Calu3 (cell line): ENCODE measurements around the gene TEC. TPM values are rescaled to one million over a fixed set of nuclear protein-coding genes. Genes with fewer than 3 reads are reported as not detected.
A peak's percentile ranks its signal among the peaks of the same experiment; 100 is the strongest.

ENCODE experiments used
- BruUV-seq: library from RNA; stranded (reverse); fragments of 400-500 nt; replicated peaks from 2 replicates; lab custom pipeline; 2021; lab: Mats Ljungman, UMichigan
- CTCF ChIA-PET: fragments of 300-600 bp; sonication (Branson Sonifier 250); formaldehyde crosslinking; loops from one replicate; lab custom pipeline; 2022; ENCODE audit warnings: antibody characterized with exemption; lab: Charles Lee
- DNase-seq: peaks from one replicate; pipeline ENCODE4 v3.0.0; 2022
- H3K27ac Mint-ChIP-seq: one replicate; pipeline ENCODE4 v1.8.0; 2022; ENCODE audit warnings: mixed read lengths; ENCODE audit not compliant: unreplicated experiment
- H3K27me3 Mint-ChIP-seq: one replicate; pipeline ENCODE4 v1.8.0; 2022; ENCODE audit warnings: mixed read lengths; ENCODE audit not compliant: unreplicated experiment
- H3K36me3 Mint-ChIP-seq: one replicate; pipeline ENCODE4 v1.8.0; 2022; ENCODE audit warnings: mild to moderate bottlenecking, moderate library complexity, mixed read lengths; ENCODE audit not compliant: insufficient read depth, unreplicated experiment
- H3K4me1 Mint-ChIP-seq: one replicate; pipeline ENCODE4 v1.8.0; 2022; ENCODE audit warnings: mild to moderate bottlenecking, low read depth, mixed read lengths; ENCODE audit not compliant: unreplicated experiment
- H3K4me3 Mint-ChIP-seq: one replicate; pipeline ENCODE4 v1.8.0; 2022; ENCODE audit warnings: mild to moderate bottlenecking, low read depth, moderate library complexity, mixed read lengths; ENCODE audit not compliant: unreplicated experiment
- H3K9me3 Mint-ChIP-seq: one replicate; pipeline ENCODE4 v1.8.0; 2022; ENCODE audit warnings: low read depth, mixed read lengths; ENCODE audit not compliant: unreplicated experiment
- intact Hi-C: fragments of 100-400 bp; cut with micrococcal nuclease; formaldehyde crosslinking; loops from one replicate; pipeline ENCODE4 v1.10.0; 2022; ENCODE audit not compliant: unreplicated experiment
- total RNA-seq: library from RNA; stranded (reverse); gene quantifications from 2 replicates; pipeline ENCODE4 v1.2.3, GENCODE V29; 2022
- TF ChIP-seq, protein P1 (sequence below): fragments of 200-600 bp; IDR thresholded peaks from one replicate; pipeline ENCODE4 v1.8.0; 2022; ENCODE audit warnings: antibody characterized with exemption; ENCODE audit not compliant: unreplicated experiment

TEC gene
- total RNA-seq, 1 experiment from 2014 or later = 3.2 TPM

DNA sequence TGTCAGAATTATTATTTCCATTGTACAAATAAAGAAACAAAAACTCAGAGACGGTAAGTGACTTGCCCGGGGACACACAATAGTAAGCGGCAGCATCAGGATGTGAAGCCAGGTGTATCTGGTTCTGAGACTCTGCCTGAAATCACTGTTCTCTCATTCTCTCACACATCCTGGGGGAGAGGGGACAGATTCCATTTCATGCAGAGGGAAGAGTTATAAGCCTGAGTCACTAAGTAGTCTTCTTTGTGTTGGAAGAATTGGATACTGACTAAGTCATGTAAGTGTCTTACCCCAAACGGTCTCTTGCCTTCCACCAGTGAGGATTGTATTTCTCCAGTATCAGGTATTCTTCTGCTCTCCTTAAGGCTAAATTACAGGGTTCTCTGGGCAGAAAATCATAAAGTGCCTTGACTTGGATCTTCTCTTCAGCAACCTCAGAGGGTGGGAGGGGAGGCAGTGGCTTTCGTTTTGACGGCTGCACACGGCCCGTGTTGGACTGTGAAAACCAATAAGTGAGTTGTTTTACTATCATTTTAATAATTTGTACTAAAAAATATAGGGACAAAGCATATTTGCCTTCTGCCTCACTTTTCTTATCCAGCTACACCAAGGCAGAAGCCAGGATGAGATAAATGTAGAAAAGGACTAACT, 157.5 kb downstream of the TEC start:
- H3K4me1 Mint-ChIP-seq = peaks cover 14% of the 10 kb centered on the region
- CTCF ChIA-PET = no interaction called here
- intact Hi-C loops = no loop called here

DNA sequence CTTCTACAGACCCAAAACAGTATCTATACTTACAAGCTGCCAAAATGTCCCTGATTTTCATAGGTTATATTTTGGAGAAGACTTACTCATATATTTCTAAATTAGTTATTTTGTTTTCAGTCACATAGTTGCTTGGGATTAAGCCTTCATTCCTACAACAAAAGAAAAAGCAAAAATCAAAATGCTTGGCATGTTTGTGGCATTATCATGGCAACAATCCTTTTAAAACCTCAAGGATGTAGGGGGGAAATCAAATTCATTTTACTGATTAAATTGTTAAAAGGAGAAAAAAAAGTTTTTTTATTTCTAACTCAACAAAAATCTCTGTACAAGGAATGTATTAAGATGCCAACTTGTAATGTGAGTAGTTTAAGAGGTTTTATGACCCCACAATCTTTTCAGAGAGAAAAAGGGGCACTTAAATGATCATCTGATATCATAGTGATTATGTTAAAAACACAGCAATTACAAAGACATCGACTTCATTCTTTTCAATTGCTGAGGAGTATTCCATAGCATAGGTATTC, 159.1 kb downstream of the TEC start:
- CTCF ChIA-PET = no interaction called here
- DNase-seq = no peak
- Mint-ChIP-seq H3K27me3 (no peaks in the 10 kb centered on the region), H3K4me1 (peaks cover 23% of the 10 kb centered on the region), H3K9me3 (no peaks in the 10 kb centered on the region), H3K36me3 (no peaks in the 10 kb centered on the region), H3K27ac (no peak overlapping the region), H3K4me3 (no peak overlapping the region)
- intact Hi-C loops = no loop called here
- BruUV-seq = no TSS peak
- TF ChIP-seq, protein P1, sequence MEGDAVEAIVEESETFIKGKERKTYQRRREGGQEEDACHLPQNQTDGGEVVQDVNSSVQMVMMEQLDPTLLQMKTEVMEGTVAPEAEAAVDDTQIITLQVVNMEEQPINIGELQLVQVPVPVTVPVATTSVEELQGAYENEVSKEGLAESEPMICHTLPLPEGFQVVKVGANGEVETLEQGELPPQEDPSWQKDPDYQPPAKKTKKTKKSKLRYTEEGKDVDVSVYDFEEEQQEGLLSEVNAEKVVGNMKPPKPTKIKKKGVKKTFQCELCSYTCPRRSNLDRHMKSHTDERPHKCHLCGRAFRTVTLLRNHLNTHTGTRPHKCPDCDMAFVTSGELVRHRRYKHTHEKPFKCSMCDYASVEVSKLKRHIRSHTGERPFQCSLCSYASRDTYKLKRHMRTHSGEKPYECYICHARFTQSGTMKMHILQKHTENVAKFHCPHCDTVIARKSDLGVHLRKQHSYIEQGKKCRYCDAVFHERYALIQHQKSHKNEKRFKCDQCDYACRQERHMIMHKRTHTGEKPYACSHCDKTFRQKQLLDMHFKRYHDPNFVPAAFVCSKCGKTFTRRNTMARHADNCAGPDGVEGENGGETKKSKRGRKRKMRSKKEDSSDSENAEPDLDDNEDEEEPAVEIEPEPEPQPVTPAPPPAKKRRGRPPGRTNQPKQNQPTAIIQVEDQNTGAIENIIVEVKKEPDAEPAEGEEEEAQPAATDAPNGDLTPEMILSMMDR = no peak

More for the DNA sequence above, 157.5 kb downstream of the TEC start:
- Mint-ChIP-seq H3K27ac (no peak overlapping the region), H3K27me3 (no peaks in the 10 kb centered on the region), H3K9me3 (no peaks in the 10 kb centered on the region), H3K36me3 (no peaks in the 10 kb centered on the region), H3K4me3 (no peak overlapping the region)
- TF ChIP-seq, protein P1 = no peak
- no peak for DNase-seq
- no TSS peak for BruUV-seq

DNA sequence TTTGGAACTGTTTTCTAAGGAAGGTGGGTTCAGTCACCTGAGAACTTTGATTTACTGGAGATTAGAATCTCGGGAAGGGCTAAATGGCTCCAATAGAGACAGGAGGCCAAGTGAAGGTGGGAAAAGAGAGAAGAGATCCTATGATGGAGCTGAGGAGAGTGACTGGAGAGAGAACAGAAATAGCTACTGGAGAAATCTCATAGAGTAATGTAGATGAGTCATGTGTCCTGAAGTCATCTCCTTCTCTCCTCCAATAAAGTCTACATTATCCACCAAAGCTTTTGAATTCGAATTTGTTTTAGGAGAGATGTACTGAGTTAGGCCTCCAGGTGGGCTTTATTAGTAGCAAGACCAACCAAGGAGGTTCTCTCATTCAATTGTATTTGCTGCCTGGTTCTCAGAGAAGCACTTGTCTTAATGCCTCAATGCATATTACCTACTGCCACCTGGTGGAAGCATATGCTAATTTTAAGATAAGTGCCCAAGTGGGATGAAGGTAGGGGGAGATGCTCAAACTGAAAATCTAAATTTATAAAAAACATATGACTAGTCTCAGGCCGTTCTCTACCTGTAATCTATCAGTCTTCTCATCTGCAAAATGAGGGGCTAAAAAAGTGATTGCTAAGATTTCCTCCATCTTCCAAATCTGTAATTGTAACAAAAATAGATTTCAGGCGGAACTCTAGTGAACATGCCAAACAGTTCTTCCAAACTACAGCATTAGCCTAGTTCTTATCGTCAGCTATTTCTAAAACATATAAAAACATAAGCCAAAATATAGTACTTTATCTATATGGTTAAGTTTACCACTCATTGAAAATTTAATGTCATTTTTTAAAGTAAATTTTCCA, 160.0 kb downstream of the TEC start:
- Mint-ChIP-seq H3K36me3 (no peaks in the 10 kb centered on the region), H3K9me3 (no peaks in the 10 kb centered on the region), H3K4me1 (peaks cover 26% of the 10 kb centered on the region), H3K27ac (peak overlapping the region; percentile 78), H3K27me3 (no peaks in the 10 kb centered on the region), H3K4me3 (no peak overlapping the region)
- CTCF ChIA-PET = interaction anchor here (0.5 to 1.6 kb wide), 10 partner anchors 19 to 822 kb away, joined by 3 to 5 read pairs (median 3); no protein-coding TSS in a partner anchor
- intact Hi-C loops = loop anchor here (1.0 to 2.0 kb wide), 3 partner anchors 15 to 93 kb away; partner anchors contain the start of genes CNGA1 and NIPAL1
- BruUV-seq = no TSS peak
- TF ChIP-seq, protein P1 = peak; percentile 43
- peak; percentile 41 for DNase-seq

DNA sequence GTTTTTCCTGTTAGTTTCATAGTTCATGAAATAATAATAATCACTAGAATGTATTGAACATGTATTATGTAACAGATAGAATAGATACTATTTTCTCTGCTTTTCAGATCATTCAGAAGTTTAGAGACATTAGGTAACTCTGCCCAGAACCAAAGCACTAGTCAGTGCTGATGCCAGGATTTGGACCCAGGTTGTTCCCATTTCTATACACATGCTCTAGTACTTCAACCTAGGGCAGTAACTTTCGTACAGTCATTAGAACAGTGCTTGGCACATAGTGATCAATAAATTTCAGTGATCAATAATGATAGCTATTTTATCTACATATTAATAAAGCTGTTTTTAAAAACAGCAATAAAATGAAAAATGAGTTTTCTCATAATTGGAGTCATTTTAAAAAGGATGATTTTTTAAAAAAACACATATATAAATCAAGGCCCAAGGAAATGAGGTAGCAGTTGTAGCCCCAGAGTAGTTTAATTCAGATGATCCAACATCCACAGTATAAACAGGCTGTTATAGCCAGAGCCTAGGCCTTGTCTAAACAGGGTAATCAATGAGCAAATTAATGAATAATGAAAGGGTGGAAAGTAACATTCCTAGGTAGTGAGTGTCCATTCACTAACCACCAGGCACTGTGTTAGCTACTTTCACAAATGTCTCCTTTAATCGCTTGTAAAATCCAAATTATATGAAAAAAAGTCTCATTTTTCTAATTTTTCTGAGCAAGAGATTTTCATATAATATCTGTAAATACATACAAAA, 161.1 kb downstream of the TEC start:
- Mint-ChIP-seq H3K4me1 (peaks cover 26% of the 10 kb centered on the region), H3K36me3 (no peaks in the 10 kb centered on the region), H3K27me3 (no peaks in the 10 kb centered on the region), H3K4me3 (no peak overlapping the region), H3K9me3 (no peaks in the 10 kb centered on the region), H3K27ac (peak overlapping the region; percentile 78)
- TF ChIP-seq, protein P1 = no peak
- intact Hi-C loops = loop anchor here (1.0 to 2.0 kb wide), 3 partner anchors 14 to 92 kb away; partner anchors contain the start of genes CNGA1 and NIPAL1
- no TSS peak for BruUV-seq
- CTCF ChIA-PET = interaction anchor here (0.5 to 1.6 kb wide), 9 partner anchors 20 to 1139 kb away, joined by 3 to 5 read pairs (median 3); no protein-coding TSS in a partner anchor
- DNase-seq = no peak
